GM12892 (cell line): ENCODE results near the gene SORCS2.

Experiments
- POLR2A ChIP-seq: IDR thresholded peaks from 2 replicates; pipeline ENCODE4 v1.6.1; 2011; ENCODE audit warnings: low read depth, low read length, control low read depth
- POLR2AphosphoS5 ChIP-seq: IDR thresholded peaks from 2 replicates; pipeline ENCODE4 v1.6.1; 2011; ENCODE audit warnings: low read depth, low read length, control low read depth
- TAF1 ChIP-seq: IDR thresholded peaks from 2 replicates; pipeline ENCODE4 v1.6.1; 2011; ENCODE audit warnings: low read depth, mild to moderate bottlenecking, control low read depth, low read length, borderline replicate concordance

DNA sequence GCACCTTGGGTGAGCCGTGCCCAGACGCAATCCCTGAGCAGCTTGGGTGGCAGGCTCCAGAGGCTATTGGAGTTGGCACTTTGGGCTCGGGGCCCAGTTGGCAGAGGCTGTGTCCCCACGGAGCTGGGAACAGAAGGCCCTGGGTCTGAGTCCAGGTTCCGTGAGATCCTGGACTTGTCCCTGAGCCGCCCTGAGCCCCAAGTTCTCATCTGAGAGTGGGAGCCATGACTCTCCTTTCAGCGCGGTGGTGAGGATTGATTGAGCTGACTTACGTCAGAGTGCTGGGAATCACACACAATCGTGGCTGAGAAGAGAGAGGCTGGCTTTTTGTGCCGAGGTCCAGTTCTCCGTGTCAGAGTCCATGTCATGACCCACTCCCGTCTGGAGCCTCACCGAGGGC, 144.4 kb downstream of the SORCS2 start:
- no peak for TF ChIP-seq POLR2A
- no peak for TF ChIP-seq TAF1
- TF ChIP-seq POLR2AphosphoS5: no peak
